Fibroblast of skin of right biceps (primary cell): ENCODE results near the gene CTPS1.

Experiments
- DNase-seq: peaks from one replicate; pipeline ENCODE4 v3.0.0-alpha.2; 2013

Gene CTPS1

DNA sequence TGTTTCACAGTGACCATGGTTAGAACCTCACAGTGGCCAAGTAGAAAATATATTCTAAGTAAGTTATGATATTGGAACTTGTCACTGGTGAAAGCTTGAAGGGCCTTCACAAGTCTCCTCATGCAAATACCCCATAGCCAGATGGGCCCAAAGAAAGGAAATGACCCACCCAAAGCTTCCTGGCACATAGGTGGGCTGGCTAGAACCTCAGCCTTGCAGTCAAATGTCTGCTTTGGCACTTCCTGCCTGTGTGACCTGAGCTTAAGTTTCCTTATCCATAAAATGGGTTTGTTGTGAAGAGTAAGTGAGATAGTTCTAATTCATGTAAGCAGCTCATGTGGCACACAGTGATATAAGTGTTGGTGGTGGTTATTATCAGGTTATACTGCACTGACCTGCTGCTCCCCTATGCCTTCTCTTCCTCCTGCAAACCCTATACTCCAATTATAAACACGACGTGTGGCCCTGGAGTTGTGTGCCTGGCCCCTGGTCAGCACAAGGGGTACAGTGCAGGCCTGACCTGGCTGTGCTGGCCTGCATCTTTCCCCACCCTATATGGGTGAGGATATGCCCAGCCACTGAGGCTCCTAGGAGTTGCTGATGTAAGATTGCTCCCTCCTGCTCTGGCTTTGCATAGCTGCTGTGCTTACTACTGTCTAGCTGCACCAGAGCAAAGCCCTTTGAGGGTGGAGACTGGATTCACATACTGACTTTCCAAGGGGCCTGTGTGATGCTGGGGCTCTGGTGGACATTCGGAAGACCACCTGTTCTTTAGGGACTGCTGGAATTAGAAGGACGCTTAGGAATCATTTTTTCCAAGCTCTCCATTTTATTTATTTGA, 46.7 kb downstream of the CTPS1 start:
- no peak for DNase-seq

DNA sequence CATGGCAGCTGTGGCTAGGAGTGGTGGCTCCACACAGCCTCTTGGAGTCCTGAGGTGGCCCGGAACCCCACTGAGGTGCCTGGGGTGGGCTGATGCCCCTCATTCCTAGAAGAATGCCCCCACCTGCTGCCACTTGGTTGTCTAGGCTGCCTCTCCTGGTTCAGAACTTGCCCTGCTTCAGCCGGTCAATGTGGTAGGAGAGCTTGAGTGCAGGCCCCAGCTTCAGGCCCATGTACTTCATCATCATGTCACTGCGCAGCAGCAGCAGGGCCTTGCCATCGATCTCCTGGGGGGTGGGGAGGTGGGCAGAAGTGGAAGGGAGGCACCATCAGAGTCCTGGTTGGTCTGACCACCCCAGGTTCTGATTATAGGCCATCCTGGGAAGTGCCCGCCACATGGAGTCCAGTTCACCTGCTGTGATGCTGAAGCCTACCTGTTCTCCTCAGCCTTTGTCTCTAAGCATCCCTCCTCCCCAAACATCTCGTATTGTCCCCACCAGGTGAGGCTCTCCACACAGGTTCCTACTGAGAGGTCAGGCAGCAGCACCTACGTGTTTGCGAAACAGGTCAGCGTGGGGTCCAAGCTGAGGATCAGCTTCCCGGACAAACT, 48.6 kb downstream of the CTPS1 start:
- no peak for DNase-seq

DNA sequence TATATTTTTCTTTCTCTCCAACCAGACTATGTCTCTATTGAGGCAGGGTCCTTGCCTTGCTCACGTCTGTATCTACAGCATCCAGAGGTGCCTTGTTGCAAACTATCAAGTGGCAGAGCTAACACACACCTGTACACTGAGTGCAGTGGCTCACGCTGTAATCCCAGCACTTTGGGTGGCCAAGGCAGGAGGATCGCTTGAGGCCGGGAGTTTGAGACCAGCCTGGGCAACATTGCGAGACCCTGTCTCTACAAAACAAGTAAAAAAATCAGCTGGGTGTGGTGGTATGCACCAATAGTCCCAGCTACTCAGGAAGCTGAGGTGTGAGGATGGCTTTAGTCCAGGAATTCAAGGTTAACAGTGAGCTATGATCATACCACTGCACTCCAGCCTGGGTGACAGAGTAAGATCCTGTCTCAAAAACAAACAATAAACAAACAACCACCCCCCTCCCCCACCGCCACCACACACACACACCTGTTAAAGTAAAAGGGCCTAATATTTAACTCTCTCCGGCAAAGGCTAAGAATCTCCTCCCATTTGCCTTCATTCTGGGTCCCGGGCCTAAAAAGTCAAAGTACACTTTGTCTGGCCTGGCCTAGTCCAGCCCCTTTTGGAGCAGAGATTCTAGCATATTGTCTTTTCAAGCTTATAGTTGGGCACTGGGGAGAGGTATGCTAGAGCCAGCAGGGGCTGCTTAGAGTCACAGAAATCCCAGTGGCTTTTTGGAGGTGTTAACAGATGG, 51.5 kb downstream of the CTPS1 start:
- no peak for DNase-seq

DNA sequence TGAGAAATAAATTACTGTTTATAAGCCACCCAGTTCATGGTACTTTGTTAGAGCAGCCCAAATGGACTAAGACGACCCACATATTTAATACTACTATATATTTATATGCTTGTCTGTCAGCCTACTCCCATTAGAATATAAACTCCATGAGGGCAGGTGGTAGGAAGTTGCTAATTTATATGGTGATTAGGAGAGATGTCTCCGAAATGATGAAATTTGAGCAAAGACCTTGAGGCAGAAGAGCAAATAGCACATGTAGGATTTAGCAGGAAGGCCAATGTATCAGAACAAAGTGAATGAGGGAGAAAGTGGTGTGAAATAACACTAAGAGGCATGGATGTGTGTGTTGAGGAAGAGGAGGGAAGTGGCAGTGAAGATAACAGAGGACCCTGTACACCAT, 52.7 kb downstream of the CTPS1 start:
- no peak for DNase-seq

DNA sequence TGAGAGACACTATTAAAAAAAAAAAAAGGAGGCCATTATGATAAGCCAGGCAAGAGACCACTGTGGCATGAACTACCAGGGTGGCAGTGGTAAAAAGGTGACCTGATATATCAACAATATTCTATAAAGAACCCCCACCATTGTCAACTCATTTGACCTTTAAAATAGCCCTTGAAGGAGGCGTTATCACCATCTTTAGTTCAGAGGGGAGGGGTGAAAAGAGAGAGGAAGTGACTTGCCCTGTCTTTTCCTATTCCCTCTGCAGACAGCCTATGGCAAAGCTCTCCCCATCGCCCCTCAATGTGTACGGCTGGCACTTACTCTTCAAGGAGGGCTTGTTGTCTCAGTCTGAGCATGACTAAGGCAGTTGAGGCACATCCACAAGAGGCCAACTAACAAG, 53.8 kb downstream of the CTPS1 start:
- DNase-seq, result no peak

GRCh38 chr1:41037116-41037903, 57.8 kb downstream of the CTPS1 start:
- DNase-seq, result no peak

DNA sequence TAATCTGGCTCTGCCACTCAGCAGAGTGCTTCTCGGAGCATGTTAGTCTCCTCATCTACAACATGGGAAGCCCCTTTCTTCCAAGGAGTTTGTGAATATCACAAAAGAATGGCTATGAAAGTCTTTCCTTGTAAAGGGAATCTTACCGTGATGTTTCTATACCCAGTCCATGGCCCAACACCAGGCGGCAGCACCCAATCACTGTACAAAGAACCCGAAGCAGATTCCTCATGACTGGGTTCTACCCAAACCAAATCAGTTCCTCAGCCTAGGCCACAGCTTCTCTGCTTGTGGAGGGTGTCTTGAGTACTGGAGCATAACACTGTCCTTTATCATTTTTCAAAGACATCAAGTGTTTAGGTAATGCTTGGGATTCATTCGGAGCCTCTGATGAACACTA, 58.6 kb downstream of the CTPS1 start:
- DNase-seq, result no peak

- no peak for DNase-seq
Measured at GRCh38 chr1:41041614-41042270, 62.2 kb downstream of the CTPS1 start.

- no peak for DNase-seq
Measured at GRCh38 chr1:41044187-41044586, 64.7 kb downstream of the CTPS1 start.

DNA sequence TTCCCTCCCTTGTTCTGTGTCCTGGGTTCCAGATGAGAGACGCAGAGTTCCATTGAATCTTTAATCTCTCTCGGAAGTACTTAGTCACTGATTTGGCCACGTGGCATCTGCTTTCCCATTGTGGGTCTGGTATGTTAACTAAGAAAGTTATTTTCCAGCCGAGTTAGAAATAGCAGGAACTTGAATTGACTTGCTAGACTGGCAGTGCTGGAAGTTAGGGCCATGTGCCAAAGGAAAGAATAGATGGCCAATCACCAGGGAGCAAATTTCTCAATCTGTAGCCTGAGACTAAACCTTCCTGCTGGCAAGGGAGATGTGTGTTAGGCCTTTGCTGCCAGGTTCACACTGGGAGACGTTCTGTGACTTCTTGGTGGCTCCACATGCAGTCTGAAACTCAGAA, 66.2 kb downstream of the CTPS1 start:
- peak; percentile 48 for DNase-seq

GRCh38 chr1:41046347-41046775, 66.9 kb downstream of the CTPS1 start:
- DNase-seq, result no peak

GRCh38 chr1:41048540-41048939, 69.0 kb downstream of the CTPS1 start:
- no peak for DNase-seq

DNA sequence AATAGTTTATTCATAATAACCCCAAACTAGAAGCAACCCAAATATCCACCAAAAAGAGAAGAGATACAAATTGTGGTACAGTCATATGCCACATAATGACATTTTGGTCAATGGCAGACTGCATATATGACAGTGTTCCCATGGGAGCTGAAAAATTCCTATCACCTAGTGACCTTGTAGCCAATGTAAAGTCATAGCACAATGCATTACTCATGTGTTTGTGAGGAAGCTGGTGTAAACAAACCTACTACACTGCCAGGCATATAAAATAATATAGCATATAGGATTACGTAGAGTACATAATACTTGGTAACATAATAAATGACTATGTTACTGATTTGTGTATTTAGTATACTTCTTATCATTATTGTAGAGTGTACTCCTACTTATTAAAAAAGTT, 71.5 kb downstream of the CTPS1 start:
- DNase-seq, result no peak

- DNase-seq, result no peak
Measured at GRCh38 chr1:41053316-41053715, 73.8 kb downstream of the CTPS1 start.

DNA sequence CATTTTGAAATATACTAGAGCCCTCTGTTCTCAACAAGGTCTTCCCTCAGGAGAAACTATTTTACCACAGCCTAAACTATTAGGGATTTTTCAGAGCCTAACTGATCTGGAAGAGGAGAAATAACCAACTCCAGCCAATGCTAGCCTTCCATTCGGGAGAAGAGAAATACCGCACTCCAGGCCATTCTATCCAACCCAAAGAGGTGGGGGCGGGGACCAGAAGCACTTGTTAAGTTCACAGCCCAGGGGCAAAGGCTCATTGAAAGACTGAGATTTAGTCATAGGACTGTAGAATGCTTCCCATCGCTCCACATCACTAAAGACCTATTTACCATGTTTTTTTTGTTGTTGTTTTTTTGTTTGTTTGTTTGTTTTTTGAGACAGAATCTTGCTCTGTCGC, 77.4 kb downstream of the CTPS1 start:
- DNase-seq, result no peak
